ENCODE data around the gene DOCK3.
"Not testable (repeated sequence)": the region's sequence is repeated elsewhere in the genome, so short reads cannot be mapped to it uniquely, and the experiment has no call there.

DOCK3 gene

GRCh38 chr3:50806031-50806430 lies 131.3 kb downstream of the DOCK3 start:
- DNase-seq, result no peak

DNA sequence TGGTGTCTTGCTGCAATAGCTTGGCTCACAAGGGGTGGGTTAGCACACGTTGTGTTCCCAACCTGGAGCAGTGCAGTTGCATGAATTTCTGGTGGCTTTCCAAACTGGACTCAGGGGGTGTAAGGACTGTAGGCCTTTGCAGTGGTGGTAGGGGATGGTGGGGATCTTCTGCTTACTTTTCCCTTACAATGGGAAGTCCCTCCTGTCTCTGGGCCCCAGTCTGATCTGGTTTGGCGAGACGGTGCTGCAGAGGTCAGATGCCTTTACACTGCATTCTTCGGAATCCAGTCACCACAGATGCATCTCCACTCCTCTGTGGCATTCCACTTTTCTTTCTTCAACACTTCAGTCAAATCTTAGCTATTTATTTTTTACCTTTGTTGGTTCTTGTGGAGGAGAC lies 132.1 kb downstream of the DOCK3 start:
- no peak for DNase-seq

DNA sequence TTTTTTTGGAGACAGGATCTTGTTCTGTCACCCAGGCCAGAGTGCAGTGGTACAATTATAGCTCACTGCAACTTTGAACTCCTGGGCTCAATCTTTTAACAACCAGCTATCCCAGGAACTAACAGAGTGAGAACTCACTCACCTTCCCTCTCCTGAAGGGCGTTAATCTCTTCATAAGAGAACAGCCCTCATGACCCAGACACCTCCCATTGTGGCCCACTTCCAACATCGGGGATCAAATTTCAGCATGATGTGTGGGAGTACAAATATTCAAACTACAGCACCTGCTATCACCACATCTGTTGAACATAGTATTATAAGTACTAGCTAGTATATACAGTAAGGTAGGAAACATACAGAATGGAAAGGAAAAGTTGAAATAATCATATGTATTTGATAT lies 132.5 kb downstream of the DOCK3 start:
- no peak for DNase-seq

DNA sequence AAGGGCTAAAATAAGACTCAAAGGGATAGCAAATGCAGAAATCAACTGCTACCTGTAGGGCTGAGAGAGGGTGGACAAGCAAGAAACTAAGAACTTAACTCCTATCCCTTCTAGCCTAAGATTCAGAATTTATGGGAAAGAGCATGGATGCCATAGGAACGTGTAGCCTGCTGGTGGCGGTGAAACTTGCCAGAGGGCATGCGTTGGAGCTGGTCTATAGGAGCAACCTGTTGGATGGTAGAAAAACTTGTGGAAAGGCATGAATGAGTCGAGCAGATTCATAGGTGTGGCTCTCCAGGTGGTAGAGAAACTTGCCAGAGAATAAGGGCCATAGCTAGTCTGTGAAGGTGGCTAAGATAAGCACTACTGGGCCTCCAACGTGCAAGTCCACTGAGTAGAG lies 137.2 kb downstream of the DOCK3 start:
- DNase-seq, result no peak

- DNase-seq, result no peak
Measured at GRCh38 chr3:50815844-50816243, 141.1 kb downstream of the DOCK3 start.

GRCh38 chr3:50816894-50817293 lies 142.2 kb downstream of the DOCK3 start:
- DNase-seq, result no peak

GRCh38 chr3:50817756-50818529 lies 143.2 kb downstream of the DOCK3 start:
- no peak for DNase-seq

- DNase-seq, result no peak
Measured at GRCh38 chr3:50819882-50820281, 145.2 kb downstream of the DOCK3 start.

DNA sequence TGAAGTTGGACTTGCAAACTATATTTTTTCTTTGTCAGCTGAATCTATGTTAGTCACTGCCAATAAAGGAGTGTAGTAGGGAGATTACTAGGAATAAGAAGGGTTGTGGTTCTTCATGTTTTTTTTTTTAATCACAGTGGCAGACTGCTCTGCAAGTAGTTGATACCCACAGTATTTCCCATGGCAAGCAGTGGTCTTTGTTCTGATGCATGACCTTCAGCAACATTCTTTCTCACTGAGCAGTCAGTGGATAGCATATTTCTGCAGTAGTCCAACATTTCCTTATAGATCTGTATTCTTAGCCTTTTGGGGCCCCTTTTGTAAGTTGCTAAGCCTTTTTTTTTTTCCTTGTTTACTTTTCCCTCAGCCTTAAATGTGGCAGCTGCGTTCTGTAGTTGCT lies 151.1 kb downstream of the DOCK3 start:
- no peak for DNase-seq

DNA sequence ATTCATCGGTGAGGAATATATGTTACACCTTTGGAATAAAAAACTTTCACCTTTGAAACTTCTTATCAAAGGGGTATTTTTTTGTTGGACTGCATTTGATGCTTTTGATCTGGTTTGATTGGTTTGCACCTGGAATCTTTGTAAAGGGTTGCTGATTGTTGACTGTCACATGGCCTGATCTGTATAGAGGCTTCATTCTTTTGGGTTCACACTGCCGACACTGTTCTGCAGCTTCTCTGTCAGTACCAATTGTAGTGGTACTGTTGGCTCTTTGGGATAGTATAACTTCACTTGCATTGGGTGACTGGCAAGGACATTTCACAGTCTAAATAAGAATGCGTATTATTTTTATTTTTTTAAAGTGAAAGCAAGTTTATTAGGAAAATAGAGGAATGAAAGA lies 155.7 kb downstream of the DOCK3 start:
- no peak for DNase-seq

GRCh38 chr3:50831009-50831408 lies 156.3 kb downstream of the DOCK3 start:
- not testable (repeated sequence) for DNase-seq

DNA sequence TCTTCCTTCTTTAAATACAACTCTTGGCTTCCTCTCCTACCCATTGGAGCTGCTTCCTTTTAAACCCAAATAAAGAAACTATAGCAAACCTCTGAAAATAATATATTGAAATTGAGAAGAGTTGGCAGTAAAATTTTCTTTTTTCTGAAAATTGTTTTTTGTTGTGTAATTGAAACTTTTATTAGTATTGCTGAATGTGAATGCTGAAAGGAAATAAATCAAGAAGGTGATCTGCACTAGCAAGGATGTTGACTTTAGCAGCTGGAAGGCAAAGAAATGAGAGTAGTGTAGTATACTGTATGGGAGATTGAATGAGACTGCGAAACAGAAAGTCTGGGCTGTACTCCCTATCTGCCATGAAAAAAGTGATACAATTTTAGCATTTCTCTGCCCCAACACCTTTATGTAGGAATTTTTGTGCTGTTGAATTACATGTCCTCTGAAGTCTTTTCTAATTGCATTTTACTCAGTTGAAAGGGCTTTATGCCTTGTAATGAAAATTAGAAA lies 166.3 kb downstream of the DOCK3 start:
- DNase-seq, result no peak

DNA sequence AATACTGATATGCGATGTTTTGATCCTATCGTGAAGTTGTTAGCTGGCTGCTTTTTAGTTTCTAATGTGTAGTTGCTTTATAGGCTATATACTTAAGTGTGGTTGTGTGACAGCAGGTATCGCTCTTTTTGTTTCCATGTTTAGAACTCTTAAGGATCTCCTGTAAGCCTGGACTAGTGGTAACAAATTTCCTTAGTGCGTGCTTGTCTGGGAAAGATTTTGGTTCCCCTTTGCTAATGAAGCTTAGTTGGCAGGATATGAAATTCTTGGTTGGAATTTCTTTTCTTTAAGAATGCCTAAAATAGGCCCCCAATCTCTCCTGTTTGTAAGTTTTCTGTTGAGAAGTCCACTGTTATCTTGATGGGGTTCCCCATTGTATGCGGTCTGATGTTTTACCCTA lies 173.6 kb downstream of the DOCK3 start:
- DNase-seq, result no peak

DNA sequence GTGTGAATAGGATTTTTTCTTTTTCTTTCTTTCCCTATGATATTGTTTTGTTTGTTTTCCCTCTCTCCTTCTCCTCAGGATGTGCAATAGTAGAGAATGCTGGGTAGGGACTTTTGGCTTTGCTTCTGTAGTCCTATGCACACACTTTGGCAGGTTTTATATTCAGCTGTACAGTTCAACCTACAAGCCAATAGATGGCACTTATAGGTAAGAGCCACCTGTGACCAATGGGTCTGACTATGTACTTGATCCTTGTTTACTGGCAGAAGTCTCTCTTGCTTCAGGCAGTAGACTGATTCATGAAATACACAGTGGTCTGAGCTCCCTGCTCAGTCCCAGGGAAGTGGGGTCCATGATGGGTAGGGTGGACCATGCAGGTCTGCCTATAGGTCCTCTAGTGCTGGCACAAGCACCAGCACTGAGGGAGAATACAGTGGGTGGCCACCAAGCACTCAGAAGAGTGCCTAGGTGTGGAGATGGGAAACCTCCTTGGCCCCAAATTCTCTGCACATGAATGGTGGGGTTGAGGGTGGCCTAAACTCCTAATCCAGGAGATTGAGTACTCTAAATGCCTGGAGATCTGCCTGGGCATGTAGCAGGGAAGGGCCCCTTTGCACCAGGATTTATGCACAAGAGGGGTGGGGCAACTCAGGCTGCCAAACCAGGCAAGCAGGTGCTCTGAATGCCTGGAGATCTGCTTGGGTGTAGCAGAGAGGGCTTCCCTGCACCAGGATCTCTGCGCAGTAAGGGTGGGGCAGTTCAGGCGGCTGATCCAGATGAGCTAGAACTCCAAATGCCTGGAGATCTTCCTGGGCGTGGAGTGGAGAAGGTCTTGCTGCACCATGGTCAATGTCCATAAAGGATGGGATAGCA lies 176.1 kb downstream of the DOCK3 start:
- no peak for DNase-seq

DNA sequence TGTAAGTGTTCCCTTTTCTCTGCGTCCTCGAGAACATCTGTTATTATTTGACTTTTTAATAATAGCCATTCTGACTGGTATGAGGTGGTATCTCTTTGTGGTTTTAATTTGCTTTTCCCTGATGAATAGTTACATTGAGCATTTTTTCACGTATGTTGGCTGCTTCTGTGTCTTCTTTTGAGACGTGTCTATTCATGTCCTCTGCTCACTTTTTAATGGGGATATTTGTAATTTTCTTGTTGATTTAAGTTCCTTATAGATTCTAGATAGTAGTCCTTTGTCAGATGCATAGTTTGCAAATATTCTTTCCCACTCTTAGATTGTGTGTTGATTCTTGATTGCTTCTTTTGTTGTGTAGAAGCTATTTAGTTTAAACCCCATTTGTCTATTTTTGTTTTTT lies 179.2 kb downstream of the DOCK3 start:
- no peak for DNase-seq

GRCh38 chr3:50862221-50862620 lies 187.5 kb downstream of the DOCK3 start:
- no peak for DNase-seq

GRCh38 chr3:50873376-50874157 lies 198.8 kb downstream of the DOCK3 start:
- no peak for DNase-seq

DNA sequence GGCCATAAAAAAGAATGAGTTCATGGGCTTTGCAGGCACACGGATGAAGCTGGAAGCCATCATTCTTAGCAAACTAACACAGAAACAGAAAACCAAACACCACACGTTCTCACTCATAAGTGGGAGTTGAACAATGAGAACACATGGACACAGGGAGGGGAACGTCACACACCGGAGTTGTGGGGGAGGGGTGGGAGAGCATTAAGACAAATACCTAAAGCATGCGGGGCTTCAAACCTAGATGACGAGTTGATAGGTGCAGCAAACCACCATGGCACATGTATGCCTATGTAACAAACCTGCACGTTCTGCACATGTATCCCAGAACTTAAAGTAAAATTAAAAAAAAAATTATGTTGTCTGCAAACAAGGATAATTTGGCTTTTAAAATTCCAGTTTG lies 200.1 kb downstream of the DOCK3 start:
- not testable (repeated sequence) for DNase-seq

DNA sequence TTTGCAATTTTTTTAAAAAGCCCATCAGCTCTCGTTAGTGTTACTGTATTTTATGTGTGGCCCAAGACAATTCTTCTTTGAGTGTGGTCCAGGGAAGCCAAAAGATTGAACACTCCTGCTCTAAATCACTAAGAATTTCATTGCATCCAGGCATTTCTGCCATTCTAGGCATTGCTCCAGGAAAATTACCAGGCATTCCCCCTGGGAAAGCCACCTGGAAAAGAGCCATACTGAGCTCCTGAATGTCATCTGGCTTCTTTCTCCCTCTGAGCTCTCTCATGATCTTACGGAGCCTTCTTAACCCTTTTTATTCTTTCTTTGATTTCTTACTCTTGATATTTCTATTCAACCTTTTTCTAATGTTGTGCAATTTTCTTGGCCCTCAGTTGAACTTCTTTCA lies 202.2 kb downstream of the DOCK3 start:
- DNase-seq, result no peak

GRCh38 chr3:50882733-50883132 lies 208.0 kb downstream of the DOCK3 start:
- DNase-seq, result not testable (repeated sequence)

DNA sequence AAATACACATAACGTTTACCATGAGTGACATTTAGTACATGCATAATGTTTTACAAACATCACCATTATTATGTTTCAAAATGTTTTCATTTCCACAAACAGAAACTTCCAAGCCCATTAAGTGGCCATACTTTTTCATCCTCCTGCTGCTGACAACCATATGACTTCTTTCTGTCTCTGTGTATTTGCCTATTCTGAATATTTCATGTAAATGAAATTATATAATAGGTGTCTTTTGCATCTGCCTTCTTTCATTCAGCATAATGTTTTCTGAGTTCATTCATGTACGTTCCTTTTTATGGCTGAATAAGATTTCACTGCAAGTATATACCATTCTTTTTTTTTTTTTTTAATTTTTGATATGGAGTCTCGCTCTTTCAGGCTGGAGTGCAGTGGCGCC lies 209.0 kb downstream of the DOCK3 start:
- no peak for DNase-seq

- no peak for DNase-seq
Measured at GRCh38 chr3:50885070-50885850, 210.5 kb downstream of the DOCK3 start.

All from activated CD4-positive, alpha-beta T cell treated with anti-CD3 and anti-CD28 coated beads for 1 hour (primary cell).